Measurements from ENCODE around the gene CNTNAP3.
"Not testable (repeated sequence)": the region's sequence is repeated elsewhere in the genome, so short reads cannot be mapped to it uniquely, and the experiment has no call there.

DNA sequence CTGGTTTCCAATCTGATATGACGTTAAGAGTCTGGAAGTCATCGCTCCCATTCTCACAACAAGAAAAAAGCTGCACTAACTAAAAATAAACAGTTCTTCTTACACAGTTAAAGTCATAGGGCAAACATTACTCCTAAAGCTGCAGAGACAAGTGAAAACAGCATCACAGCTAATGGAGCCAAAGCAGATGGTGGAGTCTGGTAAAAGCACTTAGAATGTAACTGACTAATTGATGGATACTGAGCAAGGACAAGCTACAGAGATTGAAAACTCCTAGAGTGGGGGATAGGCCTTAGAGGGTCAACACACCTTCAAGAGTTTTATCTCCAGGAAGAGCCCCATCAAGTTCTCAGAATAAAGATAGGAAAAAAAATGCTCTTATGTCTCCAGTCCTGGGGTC lies 166.6 kb downstream of the CNTNAP3 start:
- TF ChIP-seq, protein P1, sequence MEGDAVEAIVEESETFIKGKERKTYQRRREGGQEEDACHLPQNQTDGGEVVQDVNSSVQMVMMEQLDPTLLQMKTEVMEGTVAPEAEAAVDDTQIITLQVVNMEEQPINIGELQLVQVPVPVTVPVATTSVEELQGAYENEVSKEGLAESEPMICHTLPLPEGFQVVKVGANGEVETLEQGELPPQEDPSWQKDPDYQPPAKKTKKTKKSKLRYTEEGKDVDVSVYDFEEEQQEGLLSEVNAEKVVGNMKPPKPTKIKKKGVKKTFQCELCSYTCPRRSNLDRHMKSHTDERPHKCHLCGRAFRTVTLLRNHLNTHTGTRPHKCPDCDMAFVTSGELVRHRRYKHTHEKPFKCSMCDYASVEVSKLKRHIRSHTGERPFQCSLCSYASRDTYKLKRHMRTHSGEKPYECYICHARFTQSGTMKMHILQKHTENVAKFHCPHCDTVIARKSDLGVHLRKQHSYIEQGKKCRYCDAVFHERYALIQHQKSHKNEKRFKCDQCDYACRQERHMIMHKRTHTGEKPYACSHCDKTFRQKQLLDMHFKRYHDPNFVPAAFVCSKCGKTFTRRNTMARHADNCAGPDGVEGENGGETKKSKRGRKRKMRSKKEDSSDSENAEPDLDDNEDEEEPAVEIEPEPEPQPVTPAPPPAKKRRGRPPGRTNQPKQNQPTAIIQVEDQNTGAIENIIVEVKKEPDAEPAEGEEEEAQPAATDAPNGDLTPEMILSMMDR (IDR thresholded peaks at IDR 0.05), result not testable (repeated sequence)
- not testable (repeated sequence) for TF ChIP-seq POLR2A (IDR thresholded peaks at IDR 0.05)
